Spleen (tissue), 7 donors: ENCODE measurements around the gene DMXL1.
"Not testable (repeated sequence)": the region's sequence is repeated elsewhere in the genome, so short reads cannot be mapped to it uniquely, and the experiment has no call there.

Experiments used
- CTCF ChIP-seq, 11 experiments: fragments of 200-600 bp in 7 of 11; fragments of 450-650 bp in 4 of 11; sonication (generic) in 4 of 11; IDR thresholded peaks in 8 of 11; conservative IDR thresholded peaks in 3 of 11; 1 replicate in 7 of 11; 2 replicates in 4 of 11; pipeline versions ENCODE4 v1.4.0 to v1.8.0; 2016 to 2021; ENCODE audit warnings: antibody characterized with exemption in 11 of 11, inconsistent platforms in 4 of 11, mild to moderate bottlenecking in 1 of 11
- POLR2A ChIP-seq, 3 donors: fragments of 450-650 bp; IDR thresholded peaks; one replicate each; pipeline ENCODE4 v1.5.1; 2017; ENCODE audit warnings: antibody characterized with exemption in 3 of 3, mild to moderate bottlenecking in 1 of 3
- POLR2AphosphoS5 ChIP-seq, 3 donors: sonication (generic); formaldehyde crosslinking; IDR thresholded peaks; one replicate each; pipeline ENCODE4 v1.5.1; 2017; ENCODE audit warnings: antibody characterized with exemption in 3 of 3
- donor health status: DM: no; HTN: no; CAD: no; lungs with moderate emphysema.
- donor health status: DM: no; HTN: no; CAD: no.
- donor health status: DM: no; HTN: no; CAD: no.

DNA sequence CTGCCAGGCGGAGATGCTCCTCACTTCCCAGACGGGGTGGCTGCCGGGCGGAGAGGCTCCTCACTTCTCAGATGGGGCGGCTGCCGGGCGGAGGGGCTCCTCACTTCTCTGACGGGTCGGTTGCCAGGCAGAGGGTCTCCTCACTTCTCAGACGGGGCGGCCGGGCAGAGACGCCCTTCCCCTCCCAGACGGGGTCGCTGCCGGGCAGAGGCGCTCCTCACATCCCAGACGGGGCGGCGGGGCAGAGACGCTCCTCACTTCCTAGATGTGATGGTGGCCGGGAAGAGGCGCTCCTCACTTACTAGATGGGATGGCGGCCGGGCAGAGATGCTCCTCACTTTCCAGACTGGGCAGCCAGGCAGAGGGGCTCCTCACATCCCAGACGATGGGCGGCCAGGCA lies 51.6 kb downstream of the DMXL1 start:
- not testable (repeated sequence) for TF ChIP-seq POLR2A (IDR thresholded peaks at IDR 0.05); CTCF (IDR thresholded peaks at IDR 0.05 in 8 of 11, conservative IDR thresholded peaks at IDR 0.05 in 3 of 11); POLR2AphosphoS5 (IDR thresholded peaks at IDR 0.05)
